Activated CD8-positive, alpha-beta T cell treated with anti-CD3 and anti-CD28 coated beads, Interleukin-2, amount 10 ng/mL, durations not matched to agents 7 days and 5 days (primary cell): ENCODE data around the gene CCDC70. TPM values are rescaled to one million over a fixed set of nuclear protein-coding genes. Genes with fewer than 3 reads are reported as not detected.

Experiments used
- ATAC-seq: fragments of 150-1000 bp; cut with Tn5 transposase; one replicate; pipeline ENCODE4 v1.10.0; 2021; ENCODE audit warnings: moderate library complexity
- CTCF ChIA-PET: fragments of 350-600 bp; sonication (Branson Sonifier 250); formaldehyde crosslinking; loops from one replicate; lab custom pipeline; 2021; ENCODE audit warnings: antibody characterized with exemption; lab: Charles Lee
- POLR2A ChIA-PET: fragments of 350-600 bp; sonication (Branson Sonifier 250); formaldehyde crosslinking; loops from one replicate; lab custom pipeline; 2021; ENCODE audit warnings: antibody characterized with exemption; lab: Charles Lee
- DNase-seq: peaks from one replicate; pipeline ENCODE4 v3.0.0-alpha.2; 2020
- H3K27ac Mint-ChIP-seq: one replicate; pipeline ENCODE4 v1.8.0; 2021; ENCODE audit warnings: mild to moderate bottlenecking, mixed read lengths
- H3K27me3 Mint-ChIP-seq: one replicate; pipeline ENCODE4 v1.8.0; 2021; ENCODE audit warnings: low read depth, mixed read lengths
- H3K36me3 Mint-ChIP-seq: one replicate; pipeline ENCODE4 v1.8.0; 2021; ENCODE audit warnings: low read depth, mixed read lengths
- H3K4me1 Mint-ChIP-seq: one replicate; pipeline ENCODE4 v1.8.0; 2021; ENCODE audit warnings: low read depth, mixed read lengths
- H3K4me3 Mint-ChIP-seq: one replicate; pipeline ENCODE4 v1.8.0; 2021; ENCODE audit warnings: mild to moderate bottlenecking, mixed read lengths
- H3K9me3 Mint-ChIP-seq: one replicate; pipeline ENCODE4 v1.8.0; 2022; ENCODE audit warnings: mixed read lengths; ENCODE audit not compliant: insufficient read depth
- total RNA-seq, 2 experiments: library from RNA; stranded (reverse); gene quantifications; one replicate each; pipeline ENCODE4 v1.2.3, GENCODE V29; 2021

The CCDC70 gene
- total RNA-seq, 2 experiments from 2014 or later = not detected

DNA sequence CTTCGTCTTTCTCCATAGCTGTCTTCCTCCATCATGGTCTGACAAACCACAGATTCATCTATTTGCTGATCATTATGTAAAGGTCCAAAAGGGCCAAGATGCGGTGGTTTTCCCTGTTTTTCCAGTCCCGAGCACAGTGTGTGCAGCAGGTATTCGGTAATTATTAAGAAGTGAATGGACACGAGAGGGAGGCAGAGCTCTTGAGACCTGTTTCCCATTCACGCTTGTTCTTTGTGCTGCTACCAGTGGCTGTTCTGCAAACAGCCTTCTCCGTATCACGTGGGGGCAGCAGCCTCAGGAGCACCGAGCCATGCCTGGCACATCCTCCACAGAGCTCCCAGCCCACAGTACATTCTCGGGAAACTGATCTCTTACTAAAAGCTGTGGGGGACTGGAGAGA is 50.3 kb downstream of the CCDC70 start:
- CTCF ChIA-PET = interaction anchor here (1.3 kb wide), 1 partner anchor 10 kb away, joined by 6 read pairs; no protein-coding TSS in a partner anchor
- Mint-ChIP-seq H3K27me3 (no peaks in the 10 kb centered on the region), H3K4me1 (peaks cover 16% of the 10 kb centered on the region), H3K4me3 (no peak overlapping the region), H3K36me3 (no peaks in the 10 kb centered on the region), H3K27ac (no peak overlapping the region), H3K9me3 (no peaks in the 10 kb centered on the region)
- POLR2A ChIA-PET = no interaction called here
- ATAC-seq (no peak), DNase-seq (no peak)

DNA sequence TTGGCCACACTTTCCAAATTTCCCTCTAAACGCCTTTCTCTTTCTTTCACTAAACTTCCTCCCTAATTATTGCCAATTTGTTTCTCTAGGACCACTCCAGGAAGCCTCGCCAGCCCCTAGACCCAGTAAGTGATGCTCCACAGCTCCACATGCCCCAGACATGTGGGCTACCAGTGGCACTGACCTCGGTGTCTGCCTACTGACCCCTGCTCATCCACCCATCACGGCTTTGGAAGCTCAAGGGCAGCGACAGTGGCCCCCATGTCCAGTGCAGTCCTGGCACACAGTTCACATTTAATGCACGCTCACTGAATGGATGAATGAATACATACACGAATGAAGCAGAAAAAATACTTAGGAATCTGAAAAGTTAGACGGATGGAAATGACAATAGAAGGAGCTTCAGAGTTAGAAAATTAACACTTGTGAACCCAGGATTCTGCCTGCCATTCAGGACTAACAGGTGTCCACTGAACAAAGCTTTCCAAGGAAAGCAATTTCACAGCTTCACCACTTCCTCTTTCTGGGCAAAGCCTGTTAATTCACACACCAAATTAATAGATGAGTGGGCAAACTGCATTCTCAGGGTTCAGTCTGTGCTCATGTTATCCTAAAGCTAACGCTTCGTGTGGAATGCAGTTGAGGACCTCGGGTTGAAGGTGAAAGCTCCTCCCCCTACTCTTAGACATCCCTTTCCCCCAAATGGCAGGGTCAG is 50.9 kb downstream of the CCDC70 start:
- Mint-ChIP-seq H3K4me3 (no peak overlapping the region), H3K9me3 (no peaks in the 10 kb centered on the region), H3K27me3 (no peaks in the 10 kb centered on the region), H3K27ac (no peak overlapping the region), H3K4me1 (peaks cover 16% of the 10 kb centered on the region), H3K36me3 (no peaks in the 10 kb centered on the region)
- ChIA-PET CTCF (interaction anchor here (0.7 to 1.3 kb wide), 2 partner anchors 9 to 48 kb away, joined by 3 to 6 read pairs; no protein-coding TSS in a partner anchor), POLR2A (no interaction called here)
- DNase-seq (no peak), ATAC-seq (no peak)

DNA sequence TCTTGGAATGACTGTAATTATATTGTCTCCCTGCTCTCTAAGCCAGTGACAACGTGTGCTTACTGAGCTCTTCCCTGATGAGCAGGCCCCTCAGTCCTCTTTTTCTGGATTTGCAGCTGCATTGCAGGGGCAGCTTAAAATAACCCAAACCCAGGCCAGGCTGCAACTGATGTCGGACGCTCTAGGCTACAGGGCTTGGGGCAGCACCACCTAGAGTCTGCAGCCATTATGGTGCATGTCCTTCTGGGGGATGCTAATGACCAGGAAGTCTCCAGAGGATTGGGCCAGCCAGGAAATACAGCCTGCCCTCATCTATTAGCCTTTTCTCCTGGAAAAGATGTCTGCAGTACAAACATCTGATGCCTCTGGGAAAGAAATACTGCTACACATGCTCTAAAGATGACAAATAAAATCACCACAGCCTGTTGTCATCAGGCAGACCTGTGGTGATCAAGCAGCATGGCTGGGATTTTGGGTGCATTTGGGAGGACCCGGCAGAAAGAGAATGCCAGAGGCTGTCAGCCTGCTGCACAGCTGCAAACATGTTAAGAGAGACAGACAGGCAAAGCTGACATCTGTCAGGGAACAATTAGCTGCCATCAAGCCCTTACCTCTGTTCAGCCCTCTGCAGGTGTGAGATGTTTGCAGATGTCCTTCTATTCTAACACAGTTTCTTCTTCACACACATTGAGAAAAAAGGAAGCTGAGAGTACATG is 51.8 kb downstream of the CCDC70 start:
- H3K36me3 Mint-ChIP-seq = no peaks in the 10 kb centered on the region
- CTCF ChIA-PET = interaction anchor here (0.7 to 1.3 kb wide), 4 partner anchors 8 to 98 kb away, joined by 3 to 6 read pairs (median 4); no protein-coding TSS in a partner anchor
- peaks cover 16% of the 10 kb centered on the region for H3K4me1 Mint-ChIP-seq
- no peaks in the 10 kb centered on the region for H3K27me3 Mint-ChIP-seq
- H3K27ac Mint-ChIP-seq = no peak overlapping the region
- H3K9me3 Mint-ChIP-seq = no peaks in the 10 kb centered on the region
- ATAC-seq = no peak
- no peak for DNase-seq
- H3K4me3 Mint-ChIP-seq = no peak overlapping the region
- POLR2A ChIA-PET = no interaction called here

DNA sequence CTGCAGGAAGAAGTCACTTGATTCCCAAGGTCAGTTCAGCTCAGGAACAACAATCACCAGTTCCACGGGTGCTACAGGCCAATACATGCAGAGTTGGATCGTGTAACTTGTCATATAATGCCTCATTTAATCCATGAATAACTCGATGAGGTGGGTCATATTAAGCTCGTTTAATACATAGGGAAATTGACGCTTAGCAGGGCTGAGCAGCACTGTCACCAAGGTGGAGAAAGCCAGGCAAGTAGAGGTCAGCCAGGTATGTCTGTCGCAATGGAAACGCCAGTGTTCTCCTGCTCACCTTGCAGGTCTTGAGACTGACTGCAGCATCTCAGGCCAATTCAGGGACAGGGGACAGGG is 52.3 kb downstream of the CCDC70 start:
- Mint-ChIP-seq H3K4me1 (peaks cover 15% of the 10 kb centered on the region), H3K27ac (no peak overlapping the region), H3K27me3 (no peaks in the 10 kb centered on the region), H3K9me3 (no peaks in the 10 kb centered on the region), H3K4me3 (no peak overlapping the region), H3K36me3 (no peaks in the 10 kb centered on the region)
- no peak for ATAC-seq
- POLR2A ChIA-PET = no interaction called here
- CTCF ChIA-PET = interaction anchor here (1.0 to 1.3 kb wide), 2 partner anchors 18 to 99 kb away, joined by 3 to 5 read pairs; no protein-coding TSS in a partner anchor
- no peak for DNase-seq

Other genes starting within 250 kb of the CCDC70 start
- gene DHRS12, start 57.8 kb upstream of the CCDC70 start, total RNA-seq = 10 to 100 TPM in 1 of 2 experiments, 1 to 10 TPM in 1; 8.9 to 10.0 TPM
- under 1 TPM; 0.23 to 0.29 TPM for gene TMEM272, start 16.8 kb upstream of the CCDC70 start, total RNA-seq
- under 1 TPM; 0.29 to 0.37 TPM for gene ATP7B, start 149.5 kb downstream of the CCDC70 start, total RNA-seq
- 10 to 100 TPM; 22.9 to 28.3 TPM for gene ALG11, start 150.4 kb downstream of the CCDC70 start, total RNA-seq
- 10 to 100 TPM in 1 of 2 experiments, 1 to 10 TPM in 1; 8.5 to 10.5 TPM for gene UTP14C, start 162.7 kb downstream of the CCDC70 start, total RNA-seq